Choroid plexus epithelial cell (primary cell): ENCODE measurements around the gene TMEM139.

ENCODE experiments used
- DNase-seq: peaks from one replicate; pipeline ENCODE4 v3.0.0-alpha.2; 2010; ENCODE audit warnings: low read depth
- H3K4me3 ChIP-seq: 2 replicates; pipeline ENCODE4 v1.5.1; 2011; ENCODE audit warnings: low read depth, mild to moderate bottlenecking, control low read depth, low read length, moderate library complexity
- TF ChIP-seq, protein P1 (sequence below): conservative IDR thresholded peaks from 2 replicates; pipeline ENCODE4 v1.5.1; 2011; ENCODE audit warnings: low read depth, mild to moderate bottlenecking, control low read depth, inconsistent platforms, low read length, moderate library complexity

The TMEM139 gene

GRCh38 chr7:143331179-143331801, 46.5 kb downstream of the TMEM139 start:
- TF ChIP-seq, protein P1, sequence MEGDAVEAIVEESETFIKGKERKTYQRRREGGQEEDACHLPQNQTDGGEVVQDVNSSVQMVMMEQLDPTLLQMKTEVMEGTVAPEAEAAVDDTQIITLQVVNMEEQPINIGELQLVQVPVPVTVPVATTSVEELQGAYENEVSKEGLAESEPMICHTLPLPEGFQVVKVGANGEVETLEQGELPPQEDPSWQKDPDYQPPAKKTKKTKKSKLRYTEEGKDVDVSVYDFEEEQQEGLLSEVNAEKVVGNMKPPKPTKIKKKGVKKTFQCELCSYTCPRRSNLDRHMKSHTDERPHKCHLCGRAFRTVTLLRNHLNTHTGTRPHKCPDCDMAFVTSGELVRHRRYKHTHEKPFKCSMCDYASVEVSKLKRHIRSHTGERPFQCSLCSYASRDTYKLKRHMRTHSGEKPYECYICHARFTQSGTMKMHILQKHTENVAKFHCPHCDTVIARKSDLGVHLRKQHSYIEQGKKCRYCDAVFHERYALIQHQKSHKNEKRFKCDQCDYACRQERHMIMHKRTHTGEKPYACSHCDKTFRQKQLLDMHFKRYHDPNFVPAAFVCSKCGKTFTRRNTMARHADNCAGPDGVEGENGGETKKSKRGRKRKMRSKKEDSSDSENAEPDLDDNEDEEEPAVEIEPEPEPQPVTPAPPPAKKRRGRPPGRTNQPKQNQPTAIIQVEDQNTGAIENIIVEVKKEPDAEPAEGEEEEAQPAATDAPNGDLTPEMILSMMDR, result no peak
- DNase-seq, result peak; percentile 90
- H3K4me3 ChIP-seq, result no peak overlapping the region

DNA sequence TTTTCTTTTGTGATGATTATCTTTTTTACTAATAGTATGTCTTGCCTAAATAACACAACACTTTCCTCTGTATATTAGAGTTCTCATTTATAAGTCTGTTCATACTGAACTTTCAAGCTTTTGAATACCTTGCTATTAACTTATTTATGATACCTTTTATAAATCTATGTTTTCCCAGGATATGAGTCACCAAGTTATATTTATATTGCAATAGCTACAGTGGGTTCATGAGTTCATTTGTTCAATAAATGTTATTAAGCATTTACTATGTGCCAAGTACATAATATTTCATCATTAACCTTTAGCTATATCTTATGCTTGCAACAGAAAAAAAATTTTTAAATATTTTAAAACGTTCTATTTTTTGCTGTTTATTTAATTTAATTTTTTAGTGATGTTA, 49.5 kb downstream of the TMEM139 start:
- TF ChIP-seq, protein P1, result no peak
- no peak overlapping the region for H3K4me3 ChIP-seq
- no peak for DNase-seq

DNA sequence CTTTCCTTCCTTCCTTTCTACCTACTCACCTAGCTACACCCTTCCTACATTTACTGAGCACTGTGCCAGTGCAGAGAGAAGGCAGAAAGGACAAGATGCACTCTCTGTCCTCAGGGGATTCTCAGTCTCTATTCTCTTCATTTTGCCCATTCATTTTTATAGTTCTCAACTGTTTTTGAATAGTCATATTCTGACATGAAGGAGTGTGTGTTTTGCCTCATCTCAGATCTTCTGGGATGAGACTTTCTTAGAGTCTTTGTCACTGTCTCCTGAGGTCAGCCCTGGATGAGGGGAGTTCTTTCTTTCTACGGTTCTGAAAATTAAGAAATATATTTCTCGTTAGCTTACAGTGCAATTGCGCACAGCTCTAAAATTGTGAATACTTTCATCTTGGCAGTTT, 52.5 kb downstream of the TMEM139 start:
- no peak overlapping the region for H3K4me3 ChIP-seq
- DNase-seq, result no peak
- TF ChIP-seq, protein P1, result no peak
